Mammary epithelial cell (primary cell): ENCODE results near the gene HS6ST2.

Experiments
- EZH2 ChIP-seq: IDR thresholded peaks from 2 replicates; pipeline ENCODE4 v1.6.1; 2012; ENCODE audit warnings: low read length, inconsistent platforms, borderline replicate concordance
- TF ChIP-seq, protein P1 (sequence below), 2 donors: IDR thresholded peaks in 1 of 2; conservative IDR thresholded peaks in 1 of 2; 2 replicates each; pipeline ENCODE4 v1.5.1; 2011 to 2012; ENCODE audit warnings: inconsistent platforms in 2 of 2, low read length in 2 of 2, mild to moderate bottlenecking in 2 of 2, control low read depth in 1 of 2, low read depth in 1 of 2; ENCODE audit not compliant: insufficient read depth in 1 of 2; ENCODE audit errors: extremely low read depth in 1 of 2

DNA sequence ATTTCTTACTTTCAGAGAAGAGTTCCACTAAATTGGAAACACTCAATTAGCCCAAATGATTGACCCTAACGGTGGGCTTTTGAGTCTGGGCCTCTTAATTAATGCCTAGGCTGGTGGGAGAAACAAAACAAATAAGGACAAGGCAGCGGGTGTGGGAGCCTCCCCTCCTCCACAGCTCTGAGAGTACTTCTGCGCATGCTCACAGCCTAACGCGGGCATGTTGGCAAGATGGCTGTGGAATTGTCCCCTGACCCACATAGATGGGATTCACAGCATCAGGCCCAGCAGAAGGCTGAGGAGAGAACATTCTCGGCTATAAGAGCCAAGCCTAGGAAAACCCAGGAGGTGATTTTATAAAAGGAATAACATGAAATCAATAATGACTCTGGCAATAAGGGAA, 230.1 kb downstream of the HS6ST2 start:
- no peak for TF ChIP-seq EZH2
- TF ChIP-seq, protein P1, sequence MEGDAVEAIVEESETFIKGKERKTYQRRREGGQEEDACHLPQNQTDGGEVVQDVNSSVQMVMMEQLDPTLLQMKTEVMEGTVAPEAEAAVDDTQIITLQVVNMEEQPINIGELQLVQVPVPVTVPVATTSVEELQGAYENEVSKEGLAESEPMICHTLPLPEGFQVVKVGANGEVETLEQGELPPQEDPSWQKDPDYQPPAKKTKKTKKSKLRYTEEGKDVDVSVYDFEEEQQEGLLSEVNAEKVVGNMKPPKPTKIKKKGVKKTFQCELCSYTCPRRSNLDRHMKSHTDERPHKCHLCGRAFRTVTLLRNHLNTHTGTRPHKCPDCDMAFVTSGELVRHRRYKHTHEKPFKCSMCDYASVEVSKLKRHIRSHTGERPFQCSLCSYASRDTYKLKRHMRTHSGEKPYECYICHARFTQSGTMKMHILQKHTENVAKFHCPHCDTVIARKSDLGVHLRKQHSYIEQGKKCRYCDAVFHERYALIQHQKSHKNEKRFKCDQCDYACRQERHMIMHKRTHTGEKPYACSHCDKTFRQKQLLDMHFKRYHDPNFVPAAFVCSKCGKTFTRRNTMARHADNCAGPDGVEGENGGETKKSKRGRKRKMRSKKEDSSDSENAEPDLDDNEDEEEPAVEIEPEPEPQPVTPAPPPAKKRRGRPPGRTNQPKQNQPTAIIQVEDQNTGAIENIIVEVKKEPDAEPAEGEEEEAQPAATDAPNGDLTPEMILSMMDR (conservative IDR thresholded peaks at IDR 0.05 in 1 of 2, IDR thresholded peaks at IDR 0.05 in 1 of 2; ENCODE audit: extremely low read depth in 1 of 2, insufficient read depth in 1 of 2, low read depth in 1 of 2, low read length in 2 of 2): no peak
